ENCODE measurements around the gene SDK1. TPM values are rescaled to one million over a fixed set of nuclear protein-coding genes. Genes with fewer than 3 reads are reported as not detected.

Gene SDK1
- total RNA-seq, 1 donor from 2014 or later: 0.48 TPM

DNA sequence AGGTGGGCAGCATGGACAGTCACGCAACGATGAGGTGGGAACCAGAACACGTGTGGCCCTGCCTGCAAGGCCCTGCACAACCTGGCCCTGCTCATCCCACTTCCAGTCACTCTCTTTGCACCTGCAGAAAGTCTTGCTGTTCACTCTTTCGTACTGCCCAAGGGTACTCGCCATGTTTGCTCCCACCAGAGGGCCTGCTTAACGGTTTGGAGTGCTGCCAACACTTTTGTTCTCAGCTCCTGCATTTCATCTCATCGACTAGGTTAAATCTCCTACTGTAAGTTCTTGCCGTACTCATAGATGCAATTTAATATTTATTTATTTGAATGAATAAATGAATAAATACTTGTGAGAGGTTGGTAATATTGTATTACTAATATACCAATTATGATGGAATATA lies 315.3 kb downstream of the SDK1 start:
- Mint-ChIP-seq H3K27me3 (ENCODE audit: low read depth) (no peaks in the 10 kb centered on the region), H3K9me3 (no peaks in the 10 kb centered on the region), H3K4me1 (ENCODE audit: low read depth) (no peaks in the 10 kb centered on the region), H3K4me3 (ENCODE audit: low read depth) (no peak overlapping the region), H3K36me3 (ENCODE audit: low read depth) (no peaks in the 10 kb centered on the region), H3K27ac (no peak overlapping the region)
- intact Hi-C loops (cut with micrococcal nuclease): no loop called here
- DNase-seq (ENCODE audit: low spot score): no peak

DNA sequence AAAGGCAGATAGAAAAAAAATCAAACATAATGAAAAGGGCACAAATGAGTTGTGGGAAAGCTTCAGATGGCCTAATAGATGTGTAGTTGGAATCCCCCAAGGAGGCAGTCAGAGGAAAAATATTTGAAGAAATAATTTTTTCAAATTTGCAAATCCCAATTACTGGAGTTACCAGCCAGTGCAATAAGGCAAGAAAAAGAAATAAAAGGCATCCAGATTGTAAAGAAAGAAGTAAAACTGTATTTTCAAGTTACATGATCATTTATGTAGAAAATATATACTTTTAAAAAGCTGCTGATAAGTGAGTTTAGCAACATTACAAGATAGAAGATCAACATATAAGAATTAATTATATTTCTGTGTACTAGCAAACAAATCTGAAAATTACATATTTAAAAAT lies 329.0 kb downstream of the SDK1 start:
- H3K4me1 Mint-ChIP-seq (ENCODE audit: low read depth): no peaks in the 10 kb centered on the region
- no peak overlapping the region for H3K4me3 Mint-ChIP-seq (ENCODE audit: low read depth)
- H3K9me3 Mint-ChIP-seq: peaks cover 16% of the 10 kb centered on the region
- no peak overlapping the region for H3K27ac Mint-ChIP-seq
- no peak for DNase-seq (ENCODE audit: low spot score)
- no peaks in the 10 kb centered on the region for H3K36me3 Mint-ChIP-seq (ENCODE audit: low read depth)
- peaks cover 2% of the 10 kb centered on the region for H3K27me3 Mint-ChIP-seq (ENCODE audit: low read depth)
- intact Hi-C loops (cut with micrococcal nuclease): no loop called here

DNA sequence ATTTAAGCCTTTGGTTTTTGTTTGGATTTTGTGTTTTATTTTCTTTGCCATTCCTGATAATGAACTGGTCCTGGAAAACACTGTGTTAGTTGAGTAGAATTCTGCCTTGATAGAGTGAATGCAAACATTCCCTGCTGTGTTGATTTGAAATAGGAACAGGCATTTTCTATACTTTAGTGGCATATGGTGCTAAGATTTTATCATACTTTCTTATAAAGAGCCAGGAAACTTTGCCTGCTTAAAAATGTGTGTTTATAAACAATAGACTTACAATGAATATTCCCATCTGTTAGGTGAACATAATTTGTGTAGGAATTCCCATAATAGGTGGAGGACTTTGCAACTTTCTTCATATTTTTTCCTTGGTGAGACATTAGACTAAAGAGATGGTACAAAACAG lies 333.3 kb downstream of the SDK1 start:
- H3K36me3 Mint-ChIP-seq (ENCODE audit: low read depth): no peaks in the 10 kb centered on the region
- DNase-seq (ENCODE audit: low spot score): no peak
- peaks cover 2% of the 10 kb centered on the region for H3K27me3 Mint-ChIP-seq (ENCODE audit: low read depth)
- no peak overlapping the region for H3K4me3 Mint-ChIP-seq (ENCODE audit: low read depth)
- H3K27ac Mint-ChIP-seq: no peak overlapping the region
- no peaks in the 10 kb centered on the region for H3K4me1 Mint-ChIP-seq (ENCODE audit: low read depth)
- H3K9me3 Mint-ChIP-seq: peaks cover 12% of the 10 kb centered on the region
- intact Hi-C loops (cut with micrococcal nuclease): no loop called here

DNA sequence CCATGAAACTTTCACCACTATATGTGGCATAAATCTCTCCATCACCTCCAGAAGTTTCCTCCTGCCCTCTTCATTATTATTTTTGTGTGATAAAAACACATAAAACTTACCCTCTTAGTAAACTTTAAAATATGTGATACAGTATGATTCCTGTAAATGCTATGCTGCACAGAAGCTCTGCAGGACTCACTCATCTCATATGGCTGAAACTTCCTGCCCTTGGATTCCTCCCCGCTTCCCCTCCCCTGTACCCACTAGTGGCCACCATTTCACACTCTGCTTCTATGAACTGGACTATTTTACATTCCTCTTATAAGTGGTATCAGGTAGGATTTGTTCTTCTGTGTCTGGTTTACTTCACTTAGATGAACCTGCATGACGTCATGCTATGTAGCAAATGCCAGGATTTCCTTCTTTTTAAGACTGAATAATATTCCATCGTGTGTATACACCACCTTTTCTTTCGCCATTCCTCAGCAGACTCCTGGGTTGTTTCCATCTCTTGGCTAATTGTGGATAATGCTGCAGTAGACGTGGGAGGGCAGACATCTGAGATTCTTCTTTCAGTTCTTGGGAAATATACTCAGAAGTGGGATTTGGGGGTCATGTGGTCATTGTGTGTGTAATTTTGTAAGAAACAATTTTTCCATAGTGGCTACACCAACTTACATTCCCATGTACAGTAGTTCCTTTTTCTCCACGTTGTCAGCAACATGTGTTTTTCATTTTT lies 335.2 kb downstream of the SDK1 start:
- peaks cover 2% of the 10 kb centered on the region for H3K27me3 Mint-ChIP-seq (ENCODE audit: low read depth)
- no peaks in the 10 kb centered on the region for H3K36me3 Mint-ChIP-seq (ENCODE audit: low read depth)
- no peak overlapping the region for H3K27ac Mint-ChIP-seq
- no peak overlapping the region for H3K4me3 Mint-ChIP-seq (ENCODE audit: low read depth)
- H3K9me3 Mint-ChIP-seq: no peaks in the 10 kb centered on the region
- intact Hi-C loops (cut with micrococcal nuclease): no loop called here
- DNase-seq (ENCODE audit: low spot score): no peak
- no peaks in the 10 kb centered on the region for H3K4me1 Mint-ChIP-seq (ENCODE audit: low read depth)

DNA sequence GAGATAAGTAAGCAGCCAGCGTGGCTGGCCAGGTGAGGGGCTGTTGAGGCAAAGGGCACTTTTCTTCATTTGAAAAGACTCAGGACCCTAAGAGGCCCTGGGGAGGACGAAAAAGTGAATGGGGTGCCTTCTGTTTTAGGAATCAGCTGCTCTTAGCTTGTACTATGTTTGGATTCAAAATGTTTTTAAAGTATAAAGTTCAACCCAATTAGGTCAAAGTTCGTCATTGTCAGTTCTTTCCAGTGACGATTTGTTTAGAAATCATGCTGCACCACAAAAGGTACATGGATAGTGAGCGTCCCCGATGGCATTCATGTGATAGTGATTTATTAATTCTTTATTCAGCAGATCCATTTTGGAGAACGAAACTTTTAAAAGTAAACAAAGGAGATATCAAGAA lies 338.2 kb downstream of the SDK1 start:
- Mint-ChIP-seq H3K36me3 (ENCODE audit: low read depth) (no peaks in the 10 kb centered on the region), H3K27me3 (ENCODE audit: low read depth) (no peaks in the 10 kb centered on the region), H3K4me3 (ENCODE audit: low read depth) (no peak overlapping the region), H3K27ac (no peak overlapping the region), H3K4me1 (ENCODE audit: low read depth) (no peaks in the 10 kb centered on the region), H3K9me3 (no peaks in the 10 kb centered on the region)
- no peak for DNase-seq (ENCODE audit: low spot score)
- intact Hi-C loops (cut with micrococcal nuclease): no loop called here

DNA sequence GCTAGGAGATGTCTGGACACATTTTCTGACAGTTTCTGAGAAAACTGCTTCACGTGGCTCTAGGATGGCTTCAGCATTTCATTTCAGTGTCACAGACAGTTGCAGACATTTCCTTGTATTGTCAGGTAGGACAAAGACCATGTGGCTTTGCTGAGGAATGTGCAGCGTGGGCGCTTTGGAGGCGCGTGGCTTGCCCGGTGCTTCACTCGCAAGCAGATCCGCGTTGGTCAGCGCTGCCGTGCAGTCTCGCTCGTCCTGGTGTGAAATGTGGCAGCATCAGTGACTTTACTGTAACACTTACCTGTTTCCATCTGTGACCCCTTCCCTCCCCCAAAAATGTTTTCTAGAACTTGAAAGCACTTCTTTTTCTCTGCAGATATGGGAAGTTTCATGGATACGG lies 340.5 kb downstream of the SDK1 start:
- H3K4me3 Mint-ChIP-seq (ENCODE audit: low read depth): no peak overlapping the region
- H3K4me1 Mint-ChIP-seq (ENCODE audit: low read depth): no peaks in the 10 kb centered on the region
- H3K9me3 Mint-ChIP-seq: no peaks in the 10 kb centered on the region
- H3K27ac Mint-ChIP-seq: no peak overlapping the region
- intact Hi-C loops (cut with micrococcal nuclease): no loop called here
- no peaks in the 10 kb centered on the region for H3K27me3 Mint-ChIP-seq (ENCODE audit: low read depth)
- H3K36me3 Mint-ChIP-seq (ENCODE audit: low read depth): no peaks in the 10 kb centered on the region
- DNase-seq (ENCODE audit: low spot score): no peak

DNA sequence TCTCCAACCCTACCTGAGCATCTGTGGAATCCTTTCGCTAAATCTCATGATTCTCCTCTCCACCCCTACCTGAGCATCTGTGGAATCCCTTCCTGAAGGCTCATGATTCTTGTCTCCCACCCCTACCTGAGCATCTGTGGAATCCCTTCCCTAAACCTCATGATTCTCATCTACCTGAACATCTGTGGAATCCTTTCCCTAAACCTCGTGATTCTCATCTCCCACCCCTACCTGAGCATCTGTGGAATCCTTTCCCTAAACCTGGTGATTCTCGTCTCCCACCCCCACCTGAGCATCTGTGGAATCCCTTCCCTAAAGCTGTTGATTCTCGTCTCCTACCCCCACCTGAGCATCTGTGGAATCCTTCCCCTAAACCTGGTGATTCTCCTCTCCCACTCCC lies 342.0 kb downstream of the SDK1 start:
- DNase-seq (ENCODE audit: low spot score): no peak
- Mint-ChIP-seq H3K27ac (no peak overlapping the region), H3K27me3 (ENCODE audit: low read depth) (no peaks in the 10 kb centered on the region), H3K4me1 (ENCODE audit: low read depth) (no peaks in the 10 kb centered on the region), H3K36me3 (ENCODE audit: low read depth) (no peaks in the 10 kb centered on the region), H3K4me3 (ENCODE audit: low read depth) (no peak overlapping the region), H3K9me3 (no peaks in the 10 kb centered on the region)
- intact Hi-C loops (cut with micrococcal nuclease): no loop called here

DNA sequence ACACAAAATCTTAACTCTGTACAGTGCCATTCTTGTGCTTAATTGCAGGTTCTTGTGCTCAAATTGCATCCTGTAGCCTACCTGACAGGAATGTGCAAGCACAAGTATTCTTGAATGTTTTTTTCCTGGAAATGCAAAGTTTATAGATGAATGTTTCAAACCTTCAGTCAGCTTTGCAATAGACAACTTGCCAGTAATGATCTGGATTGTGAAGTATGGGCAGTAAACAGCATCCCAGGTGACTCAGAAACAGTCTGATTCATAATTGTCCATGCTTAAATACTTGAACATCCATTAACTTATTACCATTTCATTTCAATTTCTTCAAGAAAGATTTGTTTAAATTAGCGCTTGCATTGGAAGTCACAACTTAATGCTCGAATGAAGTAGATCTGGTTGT lies 347.2 kb downstream of the SDK1 start:
- Mint-ChIP-seq H3K4me3 (ENCODE audit: low read depth) (no peak overlapping the region), H3K36me3 (ENCODE audit: low read depth) (no peaks in the 10 kb centered on the region), H3K9me3 (no peaks in the 10 kb centered on the region), H3K27ac (no peak overlapping the region), H3K27me3 (ENCODE audit: low read depth) (no peaks in the 10 kb centered on the region), H3K4me1 (ENCODE audit: low read depth) (no peaks in the 10 kb centered on the region)
- DNase-seq (ENCODE audit: low spot score): no peak
- intact Hi-C loops (cut with micrococcal nuclease): no loop called here

DNA sequence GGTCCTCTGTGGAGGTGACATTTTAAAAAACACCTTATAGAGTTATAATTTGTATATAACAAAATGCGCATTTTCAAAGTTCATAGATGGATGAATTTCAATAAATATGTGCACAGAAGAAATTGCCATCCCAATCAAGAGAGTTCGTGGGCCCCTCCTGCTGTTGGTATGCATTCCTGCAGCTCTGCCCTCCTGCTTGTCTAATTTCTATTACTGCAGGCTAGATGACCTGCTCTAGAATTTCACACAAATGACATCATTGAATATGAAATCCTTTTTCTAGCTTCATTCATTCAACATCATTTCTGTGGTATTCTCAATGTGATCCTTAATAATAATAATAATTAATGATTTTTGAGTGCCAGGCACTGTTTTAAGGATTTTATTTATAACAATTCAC lies 348.2 kb downstream of the SDK1 start:
- Mint-ChIP-seq H3K4me3 (ENCODE audit: low read depth) (no peak overlapping the region), H3K4me1 (ENCODE audit: low read depth) (no peaks in the 10 kb centered on the region), H3K9me3 (no peaks in the 10 kb centered on the region), H3K27ac (no peak overlapping the region), H3K36me3 (ENCODE audit: low read depth) (no peaks in the 10 kb centered on the region), H3K27me3 (ENCODE audit: low read depth) (no peaks in the 10 kb centered on the region)
- intact Hi-C loops (cut with micrococcal nuclease): no loop called here
- no peak for DNase-seq (ENCODE audit: low spot score)

DNA sequence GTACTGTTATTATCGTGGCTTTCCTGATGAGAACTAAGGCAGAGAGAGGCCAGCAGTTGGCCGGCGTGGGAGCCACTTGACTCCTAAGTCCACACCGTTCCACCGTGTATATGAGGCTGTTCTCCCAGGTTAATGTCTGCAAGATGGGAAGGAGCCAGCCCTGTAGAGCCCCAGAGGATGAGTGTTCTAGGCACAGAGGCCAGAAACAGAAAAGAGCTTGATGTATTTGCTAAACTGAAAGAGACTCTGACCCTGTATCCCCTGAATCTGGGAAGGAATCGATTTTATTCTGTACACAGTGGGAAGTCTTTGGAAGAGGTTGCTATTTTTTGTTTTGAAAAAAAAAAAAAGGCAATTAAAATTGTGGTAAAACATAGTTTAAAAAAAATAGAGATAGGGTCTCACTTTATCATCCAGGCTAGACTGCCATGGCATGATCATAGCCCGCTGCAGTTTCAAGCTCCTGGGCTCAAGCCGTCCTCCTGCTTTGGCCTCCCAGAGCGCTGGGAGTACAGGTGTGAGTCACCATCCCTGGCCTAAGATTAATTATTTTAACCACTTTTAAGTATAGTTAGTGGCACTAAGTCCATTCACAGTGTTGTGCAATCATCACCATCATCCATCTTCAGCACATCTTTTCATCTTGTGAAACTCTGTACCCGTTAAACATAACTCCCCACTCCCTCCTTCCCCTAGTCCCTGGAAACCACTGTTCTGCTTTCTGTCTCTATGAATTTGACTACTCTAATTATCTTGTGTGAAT lies 348.8 kb downstream of the SDK1 start:
- no peak overlapping the region for H3K27ac Mint-ChIP-seq
- H3K9me3 Mint-ChIP-seq: no peaks in the 10 kb centered on the region
- no peak overlapping the region for H3K4me3 Mint-ChIP-seq (ENCODE audit: low read depth)
- no peak for DNase-seq (ENCODE audit: low spot score)
- H3K27me3 Mint-ChIP-seq (ENCODE audit: low read depth): no peaks in the 10 kb centered on the region
- no peaks in the 10 kb centered on the region for H3K36me3 Mint-ChIP-seq (ENCODE audit: low read depth)
- intact Hi-C loops (cut with micrococcal nuclease): no loop called here
- no peaks in the 10 kb centered on the region for H3K4me1 Mint-ChIP-seq (ENCODE audit: low read depth)

DNA sequence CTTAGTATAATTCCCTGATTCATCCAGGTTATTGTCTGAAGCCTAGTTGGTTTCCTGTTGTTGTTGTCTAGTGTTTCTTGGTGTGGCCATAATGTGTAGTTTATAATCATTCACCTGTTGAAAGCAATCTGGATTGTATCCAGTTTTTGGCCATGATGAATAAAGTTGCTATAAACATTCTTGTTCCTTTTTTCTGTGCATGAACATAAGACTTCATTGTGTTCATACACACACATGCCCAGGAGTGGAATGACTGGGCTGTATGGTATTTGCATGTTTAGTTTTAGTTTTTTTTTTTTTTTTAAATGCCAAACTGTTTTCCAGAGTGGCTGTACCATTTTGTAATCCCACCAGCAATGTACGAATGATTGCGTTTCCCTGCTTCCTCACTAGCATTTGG lies 349.8 kb downstream of the SDK1 start:
- H3K4me3 Mint-ChIP-seq (ENCODE audit: low read depth): no peak overlapping the region
- no peaks in the 10 kb centered on the region for H3K9me3 Mint-ChIP-seq
- H3K4me1 Mint-ChIP-seq (ENCODE audit: low read depth): no peaks in the 10 kb centered on the region
- no peaks in the 10 kb centered on the region for H3K36me3 Mint-ChIP-seq (ENCODE audit: low read depth)
- no peaks in the 10 kb centered on the region for H3K27me3 Mint-ChIP-seq (ENCODE audit: low read depth)
- no peak overlapping the region for H3K27ac Mint-ChIP-seq
- intact Hi-C loops (cut with micrococcal nuclease): no loop called here
- no peak for DNase-seq (ENCODE audit: low spot score)

DNA sequence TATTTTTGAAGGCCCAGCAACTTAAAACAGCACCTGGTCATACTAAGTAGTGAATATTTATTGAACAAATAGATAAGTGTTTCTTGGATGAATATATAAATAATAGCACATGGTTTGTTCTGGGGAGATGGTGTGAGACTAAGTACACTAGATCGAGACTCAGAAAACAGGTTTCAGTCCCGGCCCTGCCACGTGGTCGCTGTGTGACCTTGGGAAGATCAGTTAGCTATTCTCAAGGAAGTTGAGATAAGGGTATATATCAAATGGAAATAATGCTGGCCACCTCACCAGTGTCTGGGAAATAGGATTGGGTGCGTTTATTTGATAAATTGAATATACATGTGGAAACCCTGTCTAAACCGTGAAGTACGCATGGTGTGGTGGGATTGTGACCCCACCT lies 354.6 kb downstream of the SDK1 start:
- no peak overlapping the region for H3K27ac Mint-ChIP-seq
- intact Hi-C loops (cut with micrococcal nuclease): no loop called here
- no peaks in the 10 kb centered on the region for H3K36me3 Mint-ChIP-seq (ENCODE audit: low read depth)
- H3K9me3 Mint-ChIP-seq: no peaks in the 10 kb centered on the region
- DNase-seq (ENCODE audit: low spot score): no peak
- no peak overlapping the region for H3K4me3 Mint-ChIP-seq (ENCODE audit: low read depth)
- no peaks in the 10 kb centered on the region for H3K27me3 Mint-ChIP-seq (ENCODE audit: low read depth)
- H3K4me1 Mint-ChIP-seq (ENCODE audit: low read depth): no peaks in the 10 kb centered on the region

DNA sequence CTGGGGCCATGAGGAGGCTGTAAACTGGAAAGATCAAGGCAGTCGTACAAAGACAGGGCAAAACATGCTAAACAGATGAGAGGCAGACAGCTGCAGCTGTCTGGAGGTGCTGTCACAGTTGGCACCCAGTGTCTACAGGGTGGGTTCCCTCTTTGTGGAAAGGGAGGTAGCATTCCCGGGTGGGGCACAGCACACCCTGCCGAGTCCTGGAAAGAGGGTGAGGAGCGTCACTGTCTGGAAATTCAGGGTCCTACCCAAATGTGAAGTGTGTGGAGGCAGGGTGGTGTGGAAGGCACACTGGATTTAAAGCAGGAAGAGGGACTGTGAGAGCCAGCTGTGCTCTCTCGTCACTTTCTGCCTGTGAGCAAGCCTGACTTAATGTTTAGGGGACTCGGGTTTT lies 356.2 kb downstream of the SDK1 start:
- no peak overlapping the region for H3K4me3 Mint-ChIP-seq (ENCODE audit: low read depth)
- intact Hi-C loops (cut with micrococcal nuclease): no loop called here
- no peaks in the 10 kb centered on the region for H3K9me3 Mint-ChIP-seq

More for the DNA sequence above, 356.2 kb downstream of the SDK1 start:
- Mint-ChIP-seq H3K36me3 (ENCODE audit: low read depth) (no peaks in the 10 kb centered on the region), H3K27ac (no peak overlapping the region), H3K27me3 (ENCODE audit: low read depth) (no peaks in the 10 kb centered on the region), H3K4me1 (ENCODE audit: low read depth) (no peaks in the 10 kb centered on the region)
- no peak for DNase-seq (ENCODE audit: low spot score)
